ACHN (cell line): ENCODE results near the gene MATR3.
A peak's percentile ranks its signal among the peaks of the same experiment; 100 is the strongest.
"Not testable (repeated sequence)": the region's sequence is repeated elsewhere in the genome, so short reads cannot be mapped to it uniquely, and the experiment has no call there.

Source experiments
- DNase-seq: peaks from one replicate; pipeline ENCODE4 v3.0.0-alpha.2; 2015
- in situ Hi-C: cut with HindIII; loops from 2 replicates; pipeline ENCODE4 v1.10.0; 2017; ENCODE audit warnings: low sequenced_read_pairs, low pct_ligation_motif_present, low pct_unique_long_range_greater_than_20kb

MATR3 gene

DNA sequence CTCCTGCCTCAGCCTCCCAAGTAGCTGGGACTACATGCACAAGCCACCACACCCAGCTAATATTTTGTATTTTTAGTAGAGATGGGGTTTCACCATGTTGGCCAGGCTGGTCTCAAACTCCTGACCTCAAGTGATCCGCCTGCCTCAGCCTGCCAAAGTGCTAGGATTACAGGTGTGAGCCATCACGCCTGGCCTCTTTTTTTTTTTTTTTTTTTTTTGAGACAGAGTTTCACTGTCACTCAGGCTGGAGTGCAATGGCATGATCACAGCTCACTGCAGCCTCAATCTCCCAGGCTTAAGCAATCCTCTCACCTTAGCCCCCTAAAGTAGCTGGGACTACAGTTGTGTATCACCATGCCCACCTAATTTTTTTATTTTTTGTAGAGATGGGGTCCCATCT lies 22.8 kb upstream of the MATR3 start:
- DNase-seq, in situ Hi-C loops: not testable (repeated sequence)

DNA sequence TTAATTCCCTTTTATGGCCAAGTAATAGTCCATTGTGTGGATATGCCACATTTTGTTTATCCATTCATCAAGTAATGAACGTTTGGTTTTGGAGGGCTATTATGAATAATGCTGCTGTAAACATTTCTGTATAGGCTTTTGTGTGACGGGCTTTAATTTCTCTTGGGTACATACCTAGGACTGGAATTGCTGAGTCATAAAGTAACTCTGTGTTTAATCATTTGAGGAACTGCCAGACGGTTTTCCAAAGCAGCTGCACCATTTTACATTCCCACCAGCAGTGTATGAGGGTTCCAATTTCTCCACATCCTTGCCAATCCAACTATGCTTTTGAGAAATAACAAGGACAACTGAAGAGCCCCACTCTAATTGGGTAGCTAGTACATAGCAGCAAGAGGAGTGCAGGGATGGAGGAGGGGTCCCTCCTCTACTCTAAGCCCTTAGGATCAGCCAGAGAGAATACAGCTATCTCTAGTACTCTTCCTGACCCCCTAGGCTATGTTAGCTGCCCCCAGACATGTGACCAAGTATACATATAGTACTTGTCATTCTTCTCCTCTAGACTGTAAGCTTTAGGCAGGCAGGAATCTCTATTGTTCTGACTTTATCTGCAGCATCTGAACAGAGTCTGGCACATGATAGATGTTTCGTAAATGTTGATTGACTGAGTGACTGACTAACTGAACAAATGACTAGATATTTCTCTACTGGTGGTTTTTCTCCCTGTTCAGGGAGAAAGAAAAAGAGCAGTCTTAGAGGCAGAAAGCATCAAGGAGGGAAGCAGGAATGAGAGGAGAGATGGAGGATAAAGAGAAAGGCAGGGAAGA lies 22.1 kb upstream of the MATR3 start:
- in situ Hi-C loops = no loop called here
- peak; percentile 65 for DNase-seq

DNA sequence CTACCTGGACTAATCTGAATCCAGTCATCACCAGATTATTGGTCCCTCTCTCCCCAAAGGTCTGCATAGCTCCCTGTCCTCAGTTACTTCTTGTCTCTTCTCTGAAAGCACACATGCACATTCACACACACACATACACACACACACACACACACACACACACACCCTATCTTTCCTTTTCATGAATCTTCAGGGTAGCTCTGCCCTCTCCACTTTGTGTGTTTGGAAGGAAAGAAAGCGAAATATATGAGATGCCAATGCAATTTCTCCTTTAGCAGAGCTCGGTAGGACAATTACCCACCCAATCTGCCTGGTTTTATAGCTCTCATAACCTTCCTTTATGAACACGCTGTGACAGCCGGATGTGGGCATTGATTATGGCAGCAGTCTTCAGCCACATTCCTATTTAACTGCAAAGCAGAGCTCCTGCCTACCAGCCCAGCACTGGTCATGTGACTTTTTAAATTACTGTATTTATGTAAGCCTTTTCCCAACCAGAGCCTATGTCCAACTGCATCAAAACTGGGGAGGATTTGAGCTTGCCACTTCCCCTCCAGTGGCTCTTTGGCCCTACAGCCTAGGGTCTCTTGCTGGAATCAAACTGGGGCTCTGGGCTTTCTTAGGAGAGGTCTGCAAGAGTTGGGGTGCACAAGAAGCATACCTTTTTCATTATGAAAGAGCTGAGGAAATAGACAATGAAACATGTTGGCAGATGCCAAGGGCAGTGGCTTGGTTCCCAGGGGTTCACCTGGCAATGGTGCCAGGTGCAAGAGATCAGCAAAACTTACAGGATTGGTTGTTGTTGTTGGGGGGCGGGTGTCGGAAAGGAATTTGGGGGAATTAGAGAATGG lies 20.8 kb upstream of the MATR3 start:
- no peak for DNase-seq
- in situ Hi-C loops = no loop called here

DNA sequence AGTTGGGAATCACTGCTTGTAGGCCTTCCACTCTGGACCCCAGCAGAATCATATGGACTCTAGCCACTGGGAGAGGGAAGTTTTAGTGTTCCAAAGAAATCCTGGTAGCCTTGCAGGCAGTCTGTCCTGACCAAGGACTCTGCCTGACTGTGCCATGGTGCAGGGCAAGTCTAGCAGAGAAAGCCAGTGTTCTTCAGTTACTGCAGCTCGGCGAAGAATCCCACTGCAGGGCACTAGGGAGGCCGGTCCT lies 20.3 kb upstream of the MATR3 start:
- in situ Hi-C loops = no loop called here
- peak; percentile 41 for DNase-seq

DNA sequence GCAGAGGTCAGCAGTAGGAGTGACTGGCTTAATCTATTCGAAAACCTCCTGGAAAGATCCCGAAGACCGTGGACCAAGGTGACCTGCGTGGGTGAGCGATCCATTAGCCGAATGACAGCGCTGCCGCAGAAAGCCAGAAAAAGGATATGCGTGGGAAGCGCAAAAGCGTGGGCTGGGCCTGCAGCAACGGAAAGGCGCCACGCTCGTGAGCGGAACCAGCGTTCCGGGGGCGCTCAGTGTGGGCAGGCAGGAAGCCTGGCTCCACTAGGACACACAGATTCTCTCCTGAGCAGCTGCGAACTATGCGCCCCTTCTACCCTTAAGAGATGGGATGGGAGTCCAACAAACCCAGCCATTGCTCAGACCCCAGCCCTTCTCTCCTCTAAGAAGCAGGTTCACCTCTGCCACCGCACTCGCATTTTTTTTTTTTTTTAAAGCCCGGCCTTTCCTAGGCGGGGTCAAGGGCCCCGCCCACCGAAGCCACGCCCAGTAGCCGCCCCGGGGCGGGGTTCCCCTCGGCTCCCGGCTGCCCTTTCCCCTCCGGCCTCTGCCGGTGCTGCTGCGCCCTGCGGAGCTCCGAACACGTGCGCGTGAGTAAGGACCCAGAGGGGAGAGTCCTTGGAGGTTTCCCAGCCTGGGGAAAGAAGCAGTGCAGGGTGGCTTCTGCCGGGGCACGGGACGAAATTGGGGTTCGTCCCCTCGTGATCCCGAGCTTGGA lies 19.8 kb upstream of the MATR3 start:
- in situ Hi-C loops = no loop called here

DNA sequence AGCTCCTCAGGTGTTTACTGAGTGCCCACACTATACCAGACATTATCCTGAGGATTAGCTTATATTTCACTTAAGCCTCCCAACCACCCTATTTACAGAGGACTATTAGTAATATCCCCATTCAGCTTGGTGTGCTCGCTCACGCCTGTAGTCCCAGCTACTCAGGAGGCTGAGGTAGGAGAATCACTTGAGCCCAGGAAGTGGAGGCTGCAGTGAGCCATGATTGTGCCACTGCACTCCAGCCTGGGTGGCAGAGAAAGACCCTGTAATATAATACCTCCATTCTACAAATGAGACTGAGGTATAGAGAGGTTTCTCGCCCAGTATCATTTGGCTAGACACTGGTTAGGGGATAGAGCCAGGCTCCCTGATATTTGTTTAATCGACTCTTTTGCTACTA lies 18.0 kb upstream of the MATR3 start:
- no peak for DNase-seq
- in situ Hi-C loops = no loop called here

More for the DNA sequence above, 19.8 kb upstream of the MATR3 start:
- DNase-seq = peak; percentile 86

DNA sequence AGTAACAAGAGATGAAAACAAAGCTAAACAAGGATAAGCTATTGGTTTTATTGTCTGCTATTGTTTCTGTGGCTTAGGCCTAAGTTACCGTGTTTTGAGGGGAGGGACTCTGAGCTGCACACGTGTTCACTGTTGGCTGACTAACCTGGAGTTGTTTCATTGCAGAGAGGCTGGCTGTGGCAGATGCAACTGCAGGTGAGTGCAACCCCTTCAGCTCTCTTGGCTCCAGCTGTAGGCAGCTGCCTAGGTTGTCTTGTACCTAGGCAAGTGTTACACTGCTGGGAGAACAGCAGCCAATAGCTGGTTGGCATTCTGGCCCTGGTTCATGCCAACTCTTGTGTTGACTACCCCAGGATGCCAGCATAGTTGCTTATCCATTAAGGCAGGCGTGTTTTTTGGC lies 17.6 kb upstream of the MATR3 start:
- in situ Hi-C loops = no loop called here
- DNase-seq = no peak

DNA sequence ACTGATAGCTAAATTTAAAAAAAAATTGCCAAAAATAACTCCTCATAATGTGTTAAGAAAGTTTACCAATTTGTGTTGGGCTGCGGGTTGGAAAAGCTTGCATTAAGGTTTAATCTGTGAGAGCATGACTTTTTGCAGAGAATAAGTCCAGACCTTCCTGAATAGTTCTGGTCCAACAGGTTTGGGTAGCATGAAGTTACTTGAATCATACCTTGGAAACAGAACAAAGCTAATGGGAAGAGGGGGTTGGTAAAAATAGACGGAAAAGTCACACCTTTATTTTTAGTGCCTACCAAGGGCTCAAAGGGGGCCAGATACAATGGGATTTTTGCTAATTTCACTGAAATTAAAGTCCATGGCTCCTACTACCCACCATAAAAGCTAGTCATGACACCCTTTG lies 17.1 kb upstream of the MATR3 start:
- DNase-seq = no peak
- in situ Hi-C loops = no loop called here

DNA sequence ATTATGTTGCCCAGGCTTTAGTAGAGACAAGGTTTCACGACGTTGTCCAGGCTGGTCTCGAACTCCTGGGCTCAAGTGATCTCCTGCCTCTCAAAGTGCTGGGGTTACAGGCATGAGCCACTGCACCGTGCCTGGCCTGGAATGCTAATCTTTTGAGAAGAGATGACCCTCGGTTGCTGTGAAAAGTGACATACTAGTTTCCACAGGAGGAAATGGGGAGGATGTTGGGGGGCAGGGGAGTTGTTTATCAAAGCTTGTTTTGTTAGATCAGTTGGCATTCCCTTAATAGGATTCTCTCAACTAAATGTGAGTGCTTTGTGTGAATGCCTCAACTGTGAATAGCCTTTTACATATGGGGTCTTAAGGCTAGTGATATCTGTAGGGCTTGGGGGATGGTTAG lies 16.4 kb upstream of the MATR3 start:
- in situ Hi-C loops = no loop called here
- no peak for DNase-seq

DNA sequence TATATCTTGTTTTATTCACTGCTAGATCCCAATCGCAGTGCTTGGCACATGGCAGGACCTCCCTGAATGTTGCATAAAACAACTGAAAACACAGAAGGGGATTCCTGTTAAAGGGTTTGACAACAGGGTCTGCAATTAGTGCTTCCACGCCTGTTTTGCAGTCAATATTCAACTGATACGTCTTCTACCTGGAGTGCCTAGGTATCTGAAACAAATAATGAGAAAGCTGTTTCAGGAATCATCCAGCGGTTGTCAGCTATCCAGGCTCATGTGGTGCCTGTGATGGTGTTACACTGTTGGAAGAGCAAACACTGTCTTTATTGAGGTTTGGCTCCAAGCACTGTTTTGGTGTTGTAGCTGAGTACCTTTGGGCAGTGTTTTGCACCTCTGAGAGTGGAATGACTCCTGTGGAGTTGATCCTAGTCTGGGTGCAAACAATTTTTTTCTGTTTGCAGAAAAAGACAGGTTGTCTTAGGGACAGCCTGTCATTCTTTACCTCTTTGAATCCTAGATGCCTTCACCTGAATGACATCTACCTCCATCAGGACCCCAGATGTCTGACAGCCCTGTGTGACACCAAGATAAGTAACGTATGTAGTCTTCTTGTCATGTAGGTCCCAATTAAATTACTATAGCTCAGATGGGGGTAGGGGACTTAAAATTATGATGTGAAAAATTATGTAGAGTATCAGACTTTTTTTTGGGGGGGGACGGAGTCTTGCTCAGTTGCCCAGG lies 14.8 kb upstream of the MATR3 start:
- in situ Hi-C loops = no loop called here

DNA sequence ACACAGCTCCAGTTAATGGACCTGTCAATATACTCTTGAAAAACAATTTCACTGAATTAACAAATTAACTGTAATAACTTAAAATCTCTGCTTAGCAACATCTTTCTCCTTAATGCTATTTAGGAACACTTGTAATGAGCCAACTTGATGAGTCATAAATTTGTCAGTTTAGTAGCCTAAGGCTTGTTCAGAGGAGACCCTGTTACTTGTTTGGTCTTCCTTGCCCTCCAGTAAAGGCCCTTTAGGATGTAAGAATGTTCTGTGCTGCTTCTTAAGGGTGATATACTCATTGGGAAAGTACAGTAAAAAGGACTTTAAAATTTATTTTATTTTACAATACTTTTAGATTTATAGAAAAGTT lies 11.4 kb upstream of the MATR3 start:
- no peak for DNase-seq
- in situ Hi-C loops = no loop called here

More for the DNA sequence above, 14.8 kb upstream of the MATR3 start:
- no peak for DNase-seq

DNA sequence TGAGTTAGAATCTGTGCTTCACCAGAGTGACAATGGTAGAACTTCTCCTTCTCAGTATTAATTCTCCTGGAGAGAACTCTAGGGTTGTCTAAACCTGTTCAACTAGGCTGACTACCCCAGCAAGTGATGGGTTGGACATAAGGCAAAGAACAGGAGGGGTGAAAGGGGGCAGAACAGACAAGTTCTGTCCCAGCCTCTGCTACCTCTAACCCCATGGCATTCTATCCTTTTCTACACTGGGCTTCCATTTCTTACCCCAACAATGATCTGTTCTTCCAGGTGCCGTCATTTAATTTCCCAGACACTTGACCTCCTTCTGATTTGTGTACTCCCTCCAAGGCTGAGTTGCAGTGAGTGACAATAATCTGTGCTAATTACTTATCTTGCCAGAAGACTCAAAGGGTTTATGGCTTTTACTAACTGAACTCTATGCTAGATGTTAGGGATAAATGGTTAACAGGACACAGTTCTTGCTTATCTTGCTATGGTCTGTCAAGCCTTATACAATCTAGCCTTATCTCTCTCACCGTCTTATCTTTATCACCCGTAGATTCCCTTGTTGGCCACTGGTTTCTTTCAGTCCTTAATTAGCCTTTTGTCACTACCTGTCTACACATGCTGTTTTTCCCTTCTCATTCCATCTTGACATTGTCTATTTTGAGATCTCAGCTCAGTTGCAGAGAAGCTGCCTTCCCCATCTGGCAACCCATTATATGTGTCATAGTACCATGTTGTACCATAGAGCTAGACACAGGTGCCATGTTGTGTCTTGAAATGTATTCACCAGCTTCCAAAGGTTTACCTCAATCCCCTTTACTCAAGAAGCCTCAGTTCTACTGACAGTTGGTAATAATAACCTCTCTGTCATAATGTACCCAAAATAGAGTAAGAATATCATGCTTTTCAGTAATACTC lies 10.0 kb upstream of the MATR3 start:
- DNase-seq = no peak
- in situ Hi-C loops = no loop called here

DNA sequence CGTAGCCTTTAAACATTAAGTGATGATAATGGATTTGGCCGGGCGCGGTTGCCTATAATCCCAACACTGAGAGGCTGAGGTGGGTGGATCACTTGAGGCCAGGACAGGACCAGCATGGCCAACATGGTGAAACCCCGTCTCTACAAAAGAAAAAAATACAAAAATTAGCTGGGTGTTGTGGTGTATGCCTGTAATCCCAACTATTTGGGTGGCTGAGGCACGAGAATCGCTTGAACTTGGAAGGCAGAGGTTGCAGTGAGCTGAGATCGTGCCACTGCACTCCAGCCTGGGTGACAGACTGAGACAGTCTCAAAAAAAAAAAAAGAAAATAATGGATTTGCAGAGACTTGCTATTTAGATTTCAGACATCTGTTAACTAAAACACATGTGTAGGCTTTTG lies 9.2 kb upstream of the MATR3 start:
- in situ Hi-C loops = no loop called here
- no peak for DNase-seq

DNA sequence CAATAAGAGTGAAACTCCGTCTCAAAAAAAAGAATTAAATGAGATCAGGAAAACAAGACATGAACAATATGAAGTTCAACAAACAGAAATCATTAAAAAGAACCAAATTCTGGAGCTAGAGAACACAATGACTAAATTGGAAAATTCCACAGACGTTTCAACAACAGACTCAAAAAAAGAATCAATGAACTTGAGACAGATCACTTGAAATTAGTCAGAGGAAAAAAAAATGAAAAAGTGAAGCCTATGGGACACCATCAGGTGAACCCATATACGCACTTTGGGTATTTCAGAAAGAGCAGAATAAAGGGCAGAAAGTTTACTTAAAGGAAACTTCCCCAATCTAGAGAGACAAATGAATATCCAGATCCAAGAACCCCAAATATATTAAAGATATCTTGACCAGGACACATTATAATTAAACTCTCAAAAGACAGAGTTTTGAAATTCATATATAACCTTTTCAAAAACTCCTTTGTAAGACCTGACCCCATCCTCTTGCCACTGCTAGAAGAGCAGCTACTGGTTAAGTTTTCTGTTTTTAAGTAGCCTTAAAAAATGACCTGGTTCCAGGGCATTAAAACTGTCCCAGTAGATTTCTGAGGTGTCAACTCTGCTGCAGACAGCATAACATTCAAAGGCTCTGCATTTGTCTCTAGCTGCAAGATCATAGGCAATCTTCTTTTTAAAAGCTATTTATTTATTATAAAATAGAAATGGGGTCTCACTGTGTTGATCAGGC lies 7.7 kb upstream of the MATR3 start:
- no peak for DNase-seq
- in situ Hi-C loops = no loop called here

DNA sequence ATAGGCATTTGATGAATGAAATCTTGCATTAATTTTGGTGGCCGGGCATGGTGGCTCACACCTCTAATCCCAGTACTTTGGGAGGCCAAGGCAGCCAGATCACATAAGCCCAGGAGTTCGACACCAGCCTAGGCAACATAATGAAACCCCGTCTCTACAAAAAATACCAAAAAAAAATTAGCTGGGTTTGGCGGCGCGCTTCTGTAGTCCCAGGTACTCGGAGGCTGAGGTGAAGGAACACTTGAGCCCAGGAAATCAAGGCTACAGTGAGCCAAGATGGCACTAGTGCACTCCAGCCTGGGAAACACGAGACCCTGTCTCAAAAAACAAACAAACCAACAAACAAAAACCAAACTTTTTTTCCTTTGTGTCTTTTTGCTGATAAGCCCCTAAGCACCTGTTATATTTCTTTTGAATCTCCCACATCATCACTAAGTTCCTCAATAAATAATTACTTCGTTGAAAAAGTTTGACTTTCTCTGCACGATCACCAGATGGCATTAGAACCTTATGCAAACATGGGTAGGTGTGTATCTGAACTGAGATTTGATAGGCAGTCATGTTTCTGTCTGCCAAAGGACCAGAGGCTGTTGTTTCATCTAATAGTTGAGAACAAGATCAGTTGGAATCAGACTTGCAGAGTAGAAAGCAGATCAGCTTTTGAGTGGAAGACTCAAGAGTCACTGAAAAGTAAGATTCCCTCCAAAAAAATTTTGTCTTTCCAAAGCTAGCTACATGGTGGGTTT lies 5.5 kb upstream of the MATR3 start:
- in situ Hi-C loops = no loop called here

DNA sequence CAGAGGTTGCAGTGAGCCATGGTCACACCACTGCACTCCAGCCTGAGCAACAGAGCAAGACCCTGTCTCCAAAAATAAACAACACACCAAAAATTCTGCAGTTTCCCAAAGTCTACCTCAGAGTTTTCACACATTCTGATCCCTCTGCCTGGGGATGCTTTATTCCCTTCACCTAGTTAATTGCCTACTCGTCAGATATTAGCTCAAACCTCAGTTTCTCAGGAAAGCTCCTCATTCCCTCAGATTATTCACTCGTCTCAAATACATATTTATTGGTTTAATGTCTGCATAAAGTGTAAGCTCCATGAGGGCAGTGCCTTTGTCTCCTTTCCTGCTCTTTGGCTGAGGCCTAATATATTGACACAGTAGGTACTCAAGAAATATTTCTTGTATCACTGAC lies 2.5 kb upstream of the MATR3 start:
- in situ Hi-C loops = no loop called here
- no peak for DNase-seq

More for the DNA sequence above, 5.5 kb upstream of the MATR3 start:
- no peak for DNase-seq

DNA sequence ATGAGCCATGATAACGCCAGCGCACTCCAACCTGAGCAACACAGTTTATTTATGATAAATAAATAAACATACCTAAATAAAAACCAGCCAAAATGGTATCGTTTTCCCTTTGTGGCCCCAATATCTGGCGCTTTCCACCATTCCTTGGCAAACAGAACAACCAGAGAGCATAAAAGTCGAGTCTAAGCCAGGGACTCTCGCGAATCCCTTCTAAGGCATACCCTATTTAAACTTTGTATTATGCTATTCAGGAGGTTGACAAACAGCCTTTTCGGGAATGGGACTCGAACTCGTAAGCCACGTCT lies 386 bp upstream of the MATR3 start:
- no peak for DNase-seq
- in situ Hi-C loops = no loop called here
